ENCODE results near the gene SMPD3.

SMPD3 gene

DNA sequence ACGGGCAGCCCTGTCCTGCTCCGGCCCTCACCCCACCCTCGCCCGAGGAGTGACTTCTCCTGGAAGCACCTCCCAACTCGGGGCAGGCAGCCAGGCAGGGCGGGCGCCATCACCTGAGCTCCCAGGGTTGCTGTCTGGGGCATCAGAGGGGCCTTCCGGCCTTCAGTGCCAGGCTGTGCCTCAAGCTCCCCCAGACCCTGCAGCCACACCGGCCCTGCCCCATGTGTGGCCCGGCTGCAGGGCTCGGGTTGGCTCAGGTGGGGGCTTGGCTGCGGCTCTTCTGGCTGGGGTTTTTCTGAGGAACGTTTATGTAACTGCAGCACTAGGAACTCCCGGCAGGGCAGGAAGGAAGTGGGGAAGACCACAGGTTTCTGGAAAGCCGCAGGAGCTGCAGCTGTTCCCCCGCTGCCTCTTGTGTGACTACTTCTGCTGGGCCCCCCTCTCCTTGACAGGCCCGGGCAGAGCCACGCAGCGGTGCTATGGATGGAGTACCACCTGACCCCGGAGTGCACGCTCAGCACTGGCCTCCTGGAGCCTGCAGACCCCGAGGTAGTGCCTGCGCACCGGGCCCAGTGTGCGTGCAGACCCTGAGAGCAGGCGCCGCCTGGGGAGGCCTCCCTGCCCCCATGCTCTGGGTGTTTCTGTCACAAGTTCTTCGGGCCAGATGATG, 91.9 kb downstream of the SMPD3 start:
- peak; percentile 37 for DNase-seq (ENCODE audit: low read depth)

DNA sequence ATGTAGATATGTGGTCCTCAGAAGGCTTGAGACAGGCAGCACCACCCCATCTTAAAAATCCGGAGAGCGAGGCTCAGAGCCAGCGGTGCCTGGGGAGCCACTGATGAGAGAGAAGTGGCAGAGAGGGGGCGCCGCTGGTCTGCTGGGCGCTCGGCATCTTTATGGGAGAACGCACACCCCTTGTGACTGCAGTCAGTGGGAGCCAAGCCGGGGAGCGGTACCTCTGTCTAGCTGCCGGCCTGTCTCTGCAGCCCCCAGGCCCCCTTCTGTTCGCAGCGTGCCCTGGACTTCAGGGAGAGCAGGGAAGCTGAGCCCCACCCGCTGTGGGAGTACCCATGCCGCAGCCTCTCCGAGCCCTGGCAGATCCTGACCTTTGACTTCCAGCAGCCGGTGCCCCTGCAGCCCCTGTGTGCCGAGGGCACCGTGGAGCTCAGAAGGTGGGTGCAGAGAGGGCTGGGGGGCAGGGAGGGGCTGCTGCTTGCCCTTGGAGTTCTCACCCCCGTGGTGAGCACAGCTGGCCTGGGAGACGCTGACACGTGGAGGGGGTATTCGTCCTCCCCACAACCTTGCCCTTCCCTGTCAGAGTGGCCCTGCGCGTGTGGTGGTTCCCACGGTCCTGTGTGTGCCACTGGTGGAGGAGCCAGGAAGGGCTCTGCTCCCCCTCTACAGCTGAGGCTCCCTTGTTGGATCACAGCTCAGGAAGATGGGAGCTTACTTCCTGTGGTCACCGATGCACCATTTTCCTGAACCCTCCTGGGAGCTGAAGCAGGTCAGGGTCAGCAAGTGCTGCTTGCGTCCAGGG, 92.7 kb downstream of the SMPD3 start:
- DNase-seq (ENCODE audit: low read depth), result no peak

DNA sequence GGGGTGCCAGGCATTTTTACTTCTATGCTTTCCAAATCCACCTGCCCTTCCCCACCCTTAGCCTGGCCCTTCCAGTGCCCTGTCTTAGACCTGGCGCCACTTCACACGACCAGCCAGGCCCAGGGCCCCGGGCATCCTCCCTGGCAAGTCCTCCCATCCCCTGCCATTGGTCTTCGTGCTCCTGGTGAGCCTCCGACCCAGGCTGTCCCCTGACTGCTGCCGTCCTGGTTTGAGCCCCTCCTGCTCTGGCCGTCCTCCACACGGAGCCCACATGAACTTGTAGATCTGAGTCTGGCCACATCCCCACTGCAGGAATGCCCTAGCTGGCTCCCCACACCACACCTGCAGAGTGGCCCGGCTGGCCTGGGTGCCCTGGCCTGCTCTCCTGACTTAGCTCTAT, 93.5 kb downstream of the SMPD3 start:
- DNase-seq (ENCODE audit: low read depth), result no peak

DNA sequence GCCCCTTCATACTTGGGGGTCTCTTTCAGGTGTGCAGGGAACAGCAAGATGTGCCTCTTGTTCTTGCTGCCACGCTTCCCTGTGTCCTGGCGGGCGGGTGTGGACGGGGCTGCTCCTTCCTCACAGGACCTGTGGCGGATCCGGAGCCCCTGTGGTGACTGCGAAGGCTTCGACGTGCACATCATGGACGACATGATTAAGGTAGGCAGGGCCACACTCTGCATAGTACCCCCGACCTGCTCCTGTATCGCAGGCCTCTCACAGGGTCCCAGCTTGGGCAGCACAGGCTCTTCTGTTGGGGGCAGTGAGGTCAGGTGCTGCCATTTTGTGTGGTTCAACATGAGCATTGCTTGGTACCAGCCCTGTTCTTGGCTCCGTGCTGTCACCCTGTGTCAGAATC, 94.9 kb downstream of the SMPD3 start:
- no peak for DNase-seq (ENCODE audit: low read depth)

GRCh38 chr16:68351991-68352431, 96.3 kb downstream of the SMPD3 start:
- no peak for DNase-seq (ENCODE audit: low read depth)

- no peak for DNase-seq (ENCODE audit: low read depth)
Observed at GRCh38 chr16:68351463-68351862, 96.8 kb downstream of the SMPD3 start.

DNA sequence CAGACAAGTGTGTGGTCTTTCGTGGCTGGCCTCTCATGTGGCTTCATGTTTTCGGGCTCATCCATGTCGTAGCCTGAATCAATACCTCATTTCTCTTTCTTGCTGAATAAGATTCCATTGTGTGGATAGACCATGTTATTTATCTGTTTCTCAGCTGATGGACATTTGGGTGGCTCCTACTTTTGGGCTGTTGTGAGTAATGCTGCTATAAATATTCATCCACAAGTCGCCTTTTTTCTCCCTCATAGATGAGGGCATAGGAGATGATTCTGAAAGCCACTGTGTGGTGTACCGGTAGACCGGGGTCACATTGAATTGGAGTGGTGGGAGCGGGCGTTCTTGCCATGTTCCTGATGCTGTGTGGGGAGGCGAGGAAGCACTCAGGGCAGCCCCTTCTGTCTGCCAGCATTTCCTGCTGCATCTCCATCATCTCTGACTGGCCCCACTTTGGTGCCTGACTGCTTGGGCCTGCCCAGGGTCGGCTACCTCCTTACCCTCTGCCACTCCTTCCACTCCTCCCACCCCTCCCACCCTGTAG, 97.4 kb downstream of the SMPD3 start:
- DNase-seq (ENCODE audit: low read depth), result no peak

- no peak for DNase-seq (ENCODE audit: low read depth)
Observed at GRCh38 chr16:68349838-68350410, 98.4 kb downstream of the SMPD3 start.

GRCh38 chr16:68348639-68349445, 99.5 kb downstream of the SMPD3 start:
- no peak for DNase-seq (ENCODE audit: low read depth)

- no peak for DNase-seq (ENCODE audit: low read depth)
Observed at GRCh38 chr16:68347605-68348004, 100.7 kb downstream of the SMPD3 start.

GRCh38 chr16:68346892-68347480, 101.3 kb downstream of the SMPD3 start:
- no peak for DNase-seq (ENCODE audit: low read depth)

- DNase-seq (ENCODE audit: low read depth), result no peak
Observed at GRCh38 chr16:68345958-68346635, 102.2 kb downstream of the SMPD3 start.

GRCh38 chr16:68345351-68345810, 102.9 kb downstream of the SMPD3 start:
- DNase-seq (ENCODE audit: low read depth), result no peak

DNA sequence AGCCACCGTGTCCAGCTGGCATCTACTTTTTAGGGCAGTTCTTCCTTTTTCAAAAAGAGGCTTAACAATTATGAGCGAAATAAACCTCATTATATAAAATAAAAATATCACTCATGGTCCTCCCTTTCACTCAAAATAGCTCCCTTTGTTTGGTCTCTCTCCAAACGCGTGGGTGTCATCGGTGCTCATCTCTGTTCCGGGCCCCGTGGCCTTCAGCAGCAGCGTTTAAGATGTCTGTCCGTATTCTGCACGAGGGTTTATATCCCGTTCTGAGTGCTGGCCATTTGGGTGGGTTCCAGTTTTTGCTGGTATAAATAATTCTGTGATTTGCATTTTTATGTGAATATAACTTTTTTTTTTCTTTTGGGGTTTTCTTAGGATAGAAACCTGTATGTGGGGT, 104.1 kb downstream of the SMPD3 start:
- no peak for DNase-seq (ENCODE audit: low read depth)

GRCh38 chr16:68343137-68343536, 105.2 kb downstream of the SMPD3 start:
- no peak for DNase-seq (ENCODE audit: low read depth)

- DNase-seq (ENCODE audit: low read depth), result no peak
Observed at GRCh38 chr16:68342620-68343019, 105.7 kb downstream of the SMPD3 start.

DNA sequence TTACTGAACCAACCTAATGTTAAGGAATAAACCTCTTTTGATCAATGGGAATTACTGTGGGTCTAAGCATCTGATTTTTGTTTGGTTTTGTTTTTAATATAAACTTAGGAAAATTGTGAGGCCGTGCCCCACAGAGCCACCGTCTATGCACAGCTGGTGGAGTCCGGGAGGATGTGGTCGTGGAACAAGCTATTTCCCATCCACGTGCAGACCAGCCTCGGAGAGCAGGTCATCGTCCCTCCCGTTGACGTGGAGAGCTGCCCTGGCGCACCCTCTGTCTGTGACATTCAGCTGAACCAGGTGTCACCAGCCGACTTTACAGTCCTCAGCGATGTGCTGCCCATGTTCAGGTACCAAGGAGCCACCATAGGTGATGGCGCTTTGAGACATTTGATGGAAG, 109.1 kb downstream of the SMPD3 start:
- DNase-seq (ENCODE audit: low read depth), result no peak

DNA sequence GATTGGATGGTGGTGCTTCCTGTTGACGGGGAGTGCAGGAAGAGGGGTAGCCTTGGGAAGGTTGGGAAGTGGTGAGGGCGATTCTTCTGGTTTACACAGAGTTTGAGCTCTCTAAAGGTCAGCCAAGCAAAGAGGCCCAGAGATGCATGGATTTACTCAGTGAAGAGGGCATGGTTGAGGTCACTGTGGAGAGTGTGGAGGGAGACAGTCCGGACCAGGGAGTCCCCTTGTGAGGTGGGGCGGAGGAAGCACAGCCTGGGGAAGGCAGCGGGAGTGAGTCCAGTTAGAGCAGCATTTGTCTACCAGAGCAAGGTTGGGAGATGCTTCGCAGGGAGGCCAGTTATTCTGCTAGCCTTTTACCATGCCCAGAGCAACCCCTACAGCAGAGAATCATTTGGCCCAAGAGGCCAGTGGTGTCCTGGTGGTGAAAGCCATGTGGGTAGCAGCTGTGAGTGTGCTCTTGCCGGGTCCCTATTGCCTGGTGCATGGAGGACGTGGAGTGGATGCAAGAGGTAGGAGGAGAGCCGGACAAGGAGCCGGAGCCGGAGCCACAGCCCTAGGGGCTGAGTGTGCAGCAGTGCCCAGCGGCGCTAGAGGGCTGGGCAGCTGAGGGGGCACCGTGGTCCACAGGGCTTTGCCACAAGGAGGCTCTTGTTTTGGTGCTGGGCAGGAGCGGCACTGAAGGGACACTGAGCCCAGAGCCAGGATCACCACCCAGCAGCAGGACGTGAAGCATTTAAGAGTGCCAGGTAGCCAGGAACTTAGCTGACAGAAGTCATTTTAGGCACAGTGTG, 109.8 kb downstream of the SMPD3 start:
- no peak for DNase-seq (ENCODE audit: low read depth)

DNA sequence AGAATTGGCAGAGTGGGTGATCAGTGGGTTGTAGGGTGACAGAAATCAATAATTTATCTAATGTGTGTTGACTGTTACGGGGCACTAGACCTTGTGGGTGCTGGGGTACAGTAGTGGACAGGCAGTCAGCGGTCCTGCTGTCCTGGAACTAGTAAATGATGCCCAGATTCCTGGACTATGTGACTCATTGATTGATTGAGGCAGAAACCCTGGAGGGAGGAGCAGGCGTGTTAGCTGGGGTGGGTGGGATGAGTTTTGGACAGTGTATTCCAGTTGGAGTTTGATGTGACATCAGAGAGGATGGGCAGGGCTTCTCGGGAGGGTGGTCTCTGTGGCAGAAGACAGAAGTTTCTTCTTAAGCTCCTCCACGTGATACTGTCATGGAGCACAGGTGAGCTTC, 113.1 kb downstream of the SMPD3 start:
- DNase-seq (ENCODE audit: low read depth), result no peak

DNA sequence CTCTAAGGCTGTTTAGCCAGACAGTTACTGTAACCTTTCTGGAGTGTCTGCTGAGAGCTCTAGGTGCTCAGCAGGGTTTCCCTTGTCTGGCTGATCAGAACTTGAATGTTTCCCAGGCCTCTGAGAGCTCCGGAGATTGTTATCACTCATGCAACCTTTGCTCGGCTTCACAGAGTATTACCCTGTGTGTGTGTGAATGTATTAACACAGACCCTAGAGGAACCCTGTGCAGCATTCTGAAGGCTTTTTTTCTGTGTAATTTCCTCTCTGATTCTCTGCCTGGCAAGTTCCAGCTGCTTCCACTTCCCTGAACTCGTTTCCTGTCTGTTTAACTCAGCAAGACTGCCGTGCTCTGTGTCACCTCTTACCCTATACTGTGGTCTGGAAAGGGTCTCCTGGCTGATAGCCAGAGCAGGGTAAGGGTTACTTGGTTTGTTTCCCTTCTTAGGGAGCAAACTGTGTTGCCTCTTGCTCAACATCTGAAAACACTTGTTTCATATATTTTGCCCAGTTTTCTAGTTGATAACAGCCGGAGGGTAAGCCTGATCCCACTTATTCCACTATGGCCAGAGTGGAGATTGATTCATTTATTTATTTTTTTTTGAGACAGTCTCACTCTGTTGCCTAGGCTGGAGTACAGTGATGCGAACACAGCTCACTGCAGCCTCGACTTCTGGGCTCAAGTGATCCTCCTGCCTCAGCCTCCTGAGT, 115.7 kb downstream of the SMPD3 start:
- DNase-seq (ENCODE audit: low read depth), result no peak

Data from stimulated activated CD8-positive, alpha-beta memory T cell treated with anti-CD3 and anti-CD28 coated beads, Interleukin-12 subunit alpha, Interleukin-12 subunit beta, amount 100 ng/mL, for 4 hours (primary cell).